Fibroblast of peridontal ligament (primary cell): ENCODE data around the gene THSD1.
A peak's percentile ranks its signal among the peaks of the same experiment; 100 is the strongest.
"Not testable (repeated sequence)": the region's sequence is repeated elsewhere in the genome, so short reads cannot be mapped to it uniquely, and the experiment has no call there.

Experiments
- DNase-seq: peaks from one replicate; pipeline ENCODE4 v3.0.0-alpha.2; 2010; ENCODE audit errors: extremely low read depth

THSD1 gene

GRCh38 chr13:52411629-52412028, 5.7 kb upstream of the THSD1 start:
- peak; percentile 81 for DNase-seq

DNA sequence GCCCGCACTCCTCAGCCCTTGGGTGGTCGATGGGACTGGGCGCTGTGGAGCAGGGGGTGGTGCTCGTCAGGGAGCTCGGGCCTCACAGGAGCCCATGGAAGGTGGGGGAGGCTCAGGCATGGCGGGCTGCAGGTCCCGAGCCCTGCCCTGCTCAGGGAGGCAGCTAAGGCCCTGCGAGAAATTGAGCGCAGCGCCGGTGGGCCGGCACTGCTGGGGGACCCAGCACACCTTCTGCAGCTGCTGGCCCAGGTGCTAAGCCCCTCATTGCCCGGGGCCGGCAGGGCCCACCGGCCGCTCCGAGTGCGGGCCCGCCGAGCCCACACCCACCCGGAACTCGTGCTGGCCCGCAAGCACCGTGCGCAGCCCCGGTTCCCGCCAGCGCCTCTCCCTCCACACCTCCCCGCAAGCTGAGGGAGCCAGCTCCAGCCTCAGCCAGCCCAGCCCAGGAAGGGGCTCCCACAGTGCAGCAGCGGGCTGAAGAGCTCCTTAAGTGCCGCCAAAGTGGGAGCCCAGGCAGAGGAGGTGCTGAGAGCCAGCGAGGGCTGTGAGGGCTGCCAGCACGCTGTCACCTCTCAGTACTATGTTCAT, 2.2 kb upstream of the THSD1 start:
- DNase-seq: not testable (repeated sequence)

DNA sequence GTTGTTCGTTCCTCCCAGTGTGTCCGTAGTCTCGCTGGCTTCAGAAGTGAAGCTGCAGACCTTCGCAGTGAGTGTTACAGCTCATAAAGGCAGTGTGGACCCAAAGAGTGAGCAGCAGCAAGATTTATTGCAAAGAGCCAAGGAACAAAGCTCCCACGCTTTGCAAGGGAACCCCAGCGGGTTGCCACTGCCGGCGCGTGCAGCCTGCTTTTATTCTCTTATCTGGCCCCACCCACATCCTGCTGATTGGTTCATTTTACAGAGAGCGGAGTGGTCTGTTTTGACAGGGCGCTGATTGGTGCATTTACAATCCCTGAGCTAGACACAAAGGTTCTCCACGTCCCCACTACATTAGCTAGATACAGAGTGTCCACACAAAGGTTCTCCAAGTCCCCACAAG, 1.5 kb upstream of the THSD1 start:
- DNase-seq: not testable (repeated sequence)

DNA sequence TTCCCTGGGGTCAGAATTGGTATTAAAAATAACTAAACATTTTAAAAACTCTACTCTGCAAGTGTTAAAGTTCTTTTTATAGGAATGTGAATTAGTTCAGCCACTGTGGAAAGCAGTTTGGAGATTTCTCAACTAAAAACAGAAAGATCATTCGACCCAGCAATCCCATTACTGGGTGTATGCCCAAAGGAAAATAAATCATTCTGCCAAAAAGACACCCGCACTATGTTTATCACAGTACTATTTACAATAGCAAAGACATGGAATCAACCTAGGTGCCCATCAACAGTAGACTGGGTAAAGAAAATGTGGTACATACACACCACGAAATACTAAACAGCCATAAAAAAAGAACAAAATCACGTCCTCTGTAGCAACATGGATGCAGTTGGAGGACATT, 657 bp upstream of the THSD1 start:
- DNase-seq: peak; percentile 15

DNA sequence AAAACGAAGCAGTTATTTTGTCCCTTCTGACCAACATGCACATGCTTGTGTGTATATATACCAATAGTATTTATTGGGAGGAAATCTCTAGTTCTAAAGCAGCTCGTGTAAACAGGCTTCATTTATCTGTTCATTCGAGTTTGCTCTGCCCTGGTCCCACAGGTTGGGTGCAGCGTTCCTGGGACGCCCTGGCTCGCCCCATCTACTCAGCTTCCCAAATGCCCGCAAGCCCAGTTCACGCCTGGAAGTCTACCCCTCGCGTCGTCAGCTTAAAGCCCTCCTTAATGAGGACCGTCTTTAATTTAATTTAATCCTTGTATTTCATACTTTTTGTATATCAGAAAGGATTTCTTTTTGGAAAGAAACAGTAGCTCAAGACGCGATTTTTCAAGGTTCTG, 604 bp downstream of the THSD1 start:
- DNase-seq: no peak

GRCh38 chr13:52399708-52400107, 6.3 kb downstream of the THSD1 start:
- peak; percentile 30 for DNase-seq

GRCh38 chr13:52399046-52399445, 6.9 kb downstream of the THSD1 start:
- DNase-seq: no peak

DNA sequence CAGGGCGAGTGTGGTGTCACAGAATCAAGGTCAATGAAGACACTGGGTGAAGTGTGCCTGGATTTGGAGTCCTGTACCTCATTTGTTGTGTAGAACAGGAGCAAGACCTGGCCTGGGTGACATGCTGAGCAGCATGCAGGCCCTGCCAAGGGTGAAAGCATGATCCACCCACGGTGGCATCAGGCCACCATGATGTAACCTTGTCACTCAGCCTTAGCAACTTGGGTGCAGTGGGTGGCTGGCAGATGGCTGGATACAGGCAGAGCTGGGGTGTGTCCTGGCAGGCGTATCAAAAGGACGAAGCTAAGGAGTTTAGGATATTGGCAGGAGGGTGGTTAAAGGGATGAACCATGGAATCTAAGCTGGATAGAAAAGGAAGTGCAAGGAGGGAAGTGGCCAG, 10.3 kb downstream of the THSD1 start:
- no peak for DNase-seq

DNA sequence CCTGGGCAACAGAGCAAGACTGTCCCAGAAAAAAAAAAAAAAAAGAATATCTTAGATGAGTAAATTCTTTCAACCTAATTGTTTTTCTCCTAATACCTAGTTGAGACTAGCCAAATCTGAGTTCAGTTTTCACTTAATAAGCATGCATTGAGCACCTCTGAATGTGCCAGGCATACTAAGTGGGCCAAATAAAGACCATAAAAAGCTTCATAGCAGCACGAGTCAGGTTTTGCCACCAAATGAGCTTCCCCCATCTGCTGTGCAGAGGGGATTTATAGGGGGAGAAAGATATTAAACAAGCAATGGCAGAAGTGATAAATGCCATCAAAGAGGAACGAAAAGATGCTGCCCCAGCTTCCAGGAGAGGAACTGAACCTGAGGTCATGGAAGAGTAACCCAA, 11.4 kb downstream of the THSD1 start:
- no peak for DNase-seq

DNA sequence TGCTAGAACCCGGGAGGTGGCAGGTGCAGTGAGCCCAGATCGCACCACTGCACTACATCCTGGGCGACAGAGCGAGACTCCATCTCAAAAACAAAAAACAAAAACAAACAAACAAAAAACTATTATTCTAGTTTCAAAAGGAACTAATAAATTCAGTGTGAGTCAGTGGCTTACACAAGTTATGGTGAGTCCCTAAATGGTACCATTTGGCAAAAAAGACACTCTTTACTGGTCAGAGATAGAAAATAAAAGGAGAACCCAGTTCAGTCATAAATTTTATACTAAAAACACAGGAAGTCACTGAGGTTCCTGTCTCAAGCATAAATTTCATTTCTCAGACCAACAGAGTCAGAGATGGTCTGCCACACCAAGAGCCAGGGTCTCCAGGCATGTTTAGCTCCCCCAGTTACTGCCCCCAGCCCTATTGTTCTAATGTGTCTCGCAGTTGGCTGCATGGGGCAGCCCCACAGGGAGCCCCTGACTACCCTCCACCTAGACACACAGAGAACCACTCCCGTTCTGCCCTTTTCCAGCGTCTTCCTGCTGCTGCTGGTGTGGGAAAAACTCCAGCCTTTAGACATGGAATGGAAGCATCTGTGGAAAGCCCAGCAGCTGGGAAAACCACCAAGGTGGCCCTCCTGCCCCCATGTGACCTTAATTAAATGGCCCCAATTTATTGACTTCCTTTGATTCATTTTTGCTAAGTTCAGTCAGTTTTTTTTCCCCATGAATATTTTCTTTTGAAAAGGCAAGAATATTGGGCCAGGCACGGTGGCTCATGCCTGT, 12.2 kb downstream of the THSD1 start:
- DNase-seq: no peak

GRCh38 chr13:52387721-52388120, 18.3 kb downstream of the THSD1 start:
- no peak for DNase-seq

GRCh38 chr13:52385870-52386269, 20.1 kb downstream of the THSD1 start:
- DNase-seq: no peak

- no peak for DNase-seq
Observed at GRCh38 chr13:52383366-52383765, 22.6 kb downstream of the THSD1 start.

- no peak for DNase-seq
Observed at GRCh38 chr13:52378312-52378711, 27.7 kb downstream of the THSD1 start.

- no peak for DNase-seq
Observed at GRCh38 chr13:52377898-52378297, 28.1 kb downstream of the THSD1 start.

- peak; percentile 23 for DNase-seq
Observed at GRCh38 chr13:52374873-52375411, 31.0 kb downstream of the THSD1 start.

DNA sequence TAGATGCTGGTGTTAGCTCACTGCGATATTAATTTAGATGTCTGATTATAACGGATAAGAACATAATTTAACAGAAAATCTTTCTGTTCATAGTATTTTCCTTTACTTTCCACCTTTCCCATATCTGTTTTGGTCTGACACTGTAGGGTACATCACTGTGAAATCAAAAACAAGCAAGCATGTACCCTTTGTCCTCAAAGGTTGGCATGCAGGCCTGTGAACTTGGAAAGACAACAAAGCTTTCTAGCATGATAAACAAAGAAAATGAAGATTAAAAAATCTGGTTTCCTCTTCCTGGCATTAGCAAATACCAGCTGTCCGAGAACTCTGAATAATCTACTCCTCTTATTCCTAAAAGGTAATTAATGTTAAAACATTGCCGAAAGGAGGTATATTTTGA, 31.6 kb downstream of the THSD1 start:
- DNase-seq: no peak

DNA sequence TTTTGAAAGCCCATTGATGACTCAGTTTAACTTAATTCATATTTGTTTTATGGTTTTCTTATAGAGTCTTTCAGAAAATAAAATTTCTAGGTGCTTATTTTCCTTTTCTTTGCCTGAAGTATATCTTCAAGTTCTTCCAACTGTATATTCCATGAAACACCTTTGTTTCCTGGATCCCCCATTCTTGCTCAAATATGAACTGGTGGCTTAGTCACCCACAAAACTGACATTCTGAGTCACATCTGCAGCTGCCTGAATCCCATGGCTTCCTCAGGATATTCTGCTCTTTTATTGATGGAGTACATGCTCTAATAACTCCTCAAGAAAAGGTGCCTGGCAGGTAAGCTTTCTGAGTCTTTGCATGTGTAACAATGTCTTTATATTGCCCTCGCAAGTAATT, 32.7 kb downstream of the THSD1 start:
- DNase-seq: not testable (repeated sequence)

DNA sequence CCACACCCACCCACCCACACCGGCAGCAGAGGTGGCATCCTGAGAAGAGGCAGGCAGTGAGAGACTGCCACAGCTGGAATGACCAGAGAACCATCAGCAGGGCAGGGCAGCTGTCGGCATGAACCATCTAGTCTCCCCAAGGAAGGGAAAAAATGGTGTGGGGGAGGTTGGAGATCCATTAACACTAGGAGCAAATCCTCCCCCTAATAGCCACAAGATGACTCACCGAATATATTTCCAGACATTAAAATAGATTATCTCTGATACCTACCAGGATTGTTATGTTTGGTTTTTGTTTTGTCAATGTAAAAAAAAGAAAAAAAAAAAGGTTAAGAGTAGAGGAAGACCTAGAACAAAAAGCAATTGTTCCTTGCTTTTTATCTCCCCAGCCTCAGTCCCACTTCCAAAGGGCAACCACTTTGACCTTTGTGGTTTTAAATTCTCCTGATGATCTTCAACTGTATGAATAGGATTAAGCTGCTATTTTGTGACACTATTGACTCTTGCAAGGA, 34.2 kb downstream of the THSD1 start:
- DNase-seq: peak; percentile 21

DNA sequence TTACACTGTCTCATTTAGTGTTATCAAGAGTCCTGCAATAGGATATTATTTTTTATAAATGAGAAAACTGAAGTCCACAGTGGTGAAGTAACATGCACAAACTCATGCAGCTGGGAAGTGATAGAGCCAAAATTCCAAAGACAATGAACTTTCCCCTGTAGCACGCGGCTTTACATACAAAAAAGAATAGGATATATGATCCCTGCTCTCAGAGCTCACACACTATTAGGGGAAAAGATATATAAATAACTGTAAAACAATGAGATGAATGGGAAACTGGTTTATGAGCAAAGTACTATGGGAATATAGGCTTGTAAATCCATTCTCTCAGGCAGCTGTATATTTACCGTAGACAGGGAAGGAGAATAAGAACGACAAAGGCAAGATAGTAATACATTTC, 39.7 kb downstream of the THSD1 start:
- DNase-seq: no peak

DNA sequence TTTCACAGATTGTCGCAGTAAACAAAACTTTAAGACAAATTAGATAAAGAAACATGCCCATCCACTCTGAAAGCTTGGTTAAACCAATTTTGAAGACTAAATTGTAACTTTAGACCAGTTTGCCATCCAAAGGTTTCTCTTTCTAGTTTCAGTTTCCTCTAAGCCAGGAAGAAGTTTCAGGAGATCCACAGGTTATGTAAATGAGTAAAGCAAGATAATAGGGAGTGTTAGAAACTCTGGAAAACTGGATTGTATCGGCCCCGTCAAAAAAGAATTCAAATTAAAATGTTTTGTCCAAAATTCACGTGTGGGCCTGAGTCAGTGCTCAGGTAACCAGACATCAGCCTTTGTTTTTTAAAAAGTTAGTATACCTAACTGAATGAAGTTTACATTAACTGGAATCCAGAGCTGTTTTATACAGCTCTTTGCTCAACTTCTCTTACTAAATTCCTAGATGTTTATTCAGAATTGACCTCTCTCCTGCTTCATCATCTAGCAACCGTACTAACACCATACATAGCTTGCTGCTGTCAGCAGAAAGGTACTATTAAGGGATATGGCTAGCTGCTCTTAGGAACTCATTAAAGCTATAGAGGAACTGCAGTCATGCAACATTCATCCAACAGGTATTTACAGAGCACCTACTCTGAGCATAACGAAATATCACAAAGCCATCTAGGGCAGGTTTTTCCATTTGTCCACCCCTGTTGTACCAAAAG, 43.6 kb downstream of the THSD1 start:
- DNase-seq: not testable (repeated sequence)

GRCh38 chr13:52361225-52361624, 44.7 kb downstream of the THSD1 start:
- DNase-seq: no peak
